ENCODE data around the gene FBN2. TPM values are rescaled to one million over a fixed set of nuclear protein-coding genes. Genes with fewer than 3 reads are reported as not detected.

FBN2 gene
- total RNA-seq, 1 donor from 2014 or later = 6.6 TPM

- H3K27me3 Mint-ChIP-seq = no peaks in the 10 kb centered on the region
- TF ChIP-seq, protein P1, sequence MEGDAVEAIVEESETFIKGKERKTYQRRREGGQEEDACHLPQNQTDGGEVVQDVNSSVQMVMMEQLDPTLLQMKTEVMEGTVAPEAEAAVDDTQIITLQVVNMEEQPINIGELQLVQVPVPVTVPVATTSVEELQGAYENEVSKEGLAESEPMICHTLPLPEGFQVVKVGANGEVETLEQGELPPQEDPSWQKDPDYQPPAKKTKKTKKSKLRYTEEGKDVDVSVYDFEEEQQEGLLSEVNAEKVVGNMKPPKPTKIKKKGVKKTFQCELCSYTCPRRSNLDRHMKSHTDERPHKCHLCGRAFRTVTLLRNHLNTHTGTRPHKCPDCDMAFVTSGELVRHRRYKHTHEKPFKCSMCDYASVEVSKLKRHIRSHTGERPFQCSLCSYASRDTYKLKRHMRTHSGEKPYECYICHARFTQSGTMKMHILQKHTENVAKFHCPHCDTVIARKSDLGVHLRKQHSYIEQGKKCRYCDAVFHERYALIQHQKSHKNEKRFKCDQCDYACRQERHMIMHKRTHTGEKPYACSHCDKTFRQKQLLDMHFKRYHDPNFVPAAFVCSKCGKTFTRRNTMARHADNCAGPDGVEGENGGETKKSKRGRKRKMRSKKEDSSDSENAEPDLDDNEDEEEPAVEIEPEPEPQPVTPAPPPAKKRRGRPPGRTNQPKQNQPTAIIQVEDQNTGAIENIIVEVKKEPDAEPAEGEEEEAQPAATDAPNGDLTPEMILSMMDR (IDR thresholded peaks at IDR 0.05; ENCODE audit: unreplicated experiment) = no peak
- DNase-seq (ENCODE audit: low spot score, unreplicated experiment) = no peak
Measured at GRCh38 chr5:128317481-128317880, 220.6 kb downstream of the FBN2 start.

DNA sequence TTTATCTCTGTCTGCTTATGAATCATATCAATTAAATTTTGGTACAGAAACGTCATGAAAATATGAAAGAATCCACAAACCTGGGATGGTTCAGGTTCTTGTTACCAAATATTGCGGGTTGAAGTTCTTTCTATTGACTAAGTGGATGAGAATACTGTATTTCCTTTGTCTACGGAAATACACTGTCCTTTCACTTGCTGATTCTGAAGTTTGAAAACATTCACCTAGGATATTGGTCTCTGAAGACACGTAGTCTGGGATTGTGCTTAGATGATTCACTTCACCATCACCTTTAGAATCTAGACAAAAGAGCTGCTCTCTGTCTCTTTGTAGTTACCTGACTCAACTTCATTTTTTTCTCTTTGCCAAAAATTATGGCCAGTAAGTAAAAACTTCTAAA lies 222.4 kb downstream of the FBN2 start:
- Mint-ChIP-seq H3K4me3 (ENCODE audit: low read depth) (no peak overlapping the region), H3K9me3 (ENCODE audit: low read depth) (no peaks in the 10 kb centered on the region), H3K27me3 (no peaks in the 10 kb centered on the region), H3K4me1 (ENCODE audit: low read depth) (peaks cover 4% of the 10 kb centered on the region), H3K27ac (no peak overlapping the region), H3K36me3 (ENCODE audit: insufficient read depth) (no peaks in the 10 kb centered on the region)
- no peak for DNase-seq (ENCODE audit: low spot score, unreplicated experiment)
- TF ChIP-seq, protein P1 (IDR thresholded peaks at IDR 0.05; ENCODE audit: unreplicated experiment) = no peak

More at GRCh38 chr5:128317481-128317880, 220.6 kb downstream of the FBN2 start:
- peak overlapping the region; percentile 11 for H3K27ac Mint-ChIP-seq
- peaks cover 5% of the 10 kb centered on the region for H3K9me3 Mint-ChIP-seq (ENCODE audit: low read depth)
- H3K4me1 Mint-ChIP-seq (ENCODE audit: low read depth) = peaks cover 4% of the 10 kb centered on the region
- H3K36me3 Mint-ChIP-seq (ENCODE audit: insufficient read depth) = peaks cover 2% of the 10 kb centered on the region
- H3K4me3 Mint-ChIP-seq (ENCODE audit: low read depth) = no peak overlapping the region

GRCh38 chr5:128305341-128305740 lies 232.7 kb downstream of the FBN2 start:
- no peak for DNase-seq (ENCODE audit: low spot score, unreplicated experiment)
- TF ChIP-seq, protein P1 (IDR thresholded peaks at IDR 0.05; ENCODE audit: unreplicated experiment) = no peak
- no peak overlapping the region for H3K27ac Mint-ChIP-seq
- H3K4me3 Mint-ChIP-seq (ENCODE audit: low read depth) = no peak overlapping the region
- no peaks in the 10 kb centered on the region for H3K36me3 Mint-ChIP-seq (ENCODE audit: insufficient read depth)
- no peaks in the 10 kb centered on the region for H3K4me1 Mint-ChIP-seq (ENCODE audit: low read depth)
- no peaks in the 10 kb centered on the region for H3K27me3 Mint-ChIP-seq
- H3K9me3 Mint-ChIP-seq (ENCODE audit: low read depth) = no peaks in the 10 kb centered on the region

DNA sequence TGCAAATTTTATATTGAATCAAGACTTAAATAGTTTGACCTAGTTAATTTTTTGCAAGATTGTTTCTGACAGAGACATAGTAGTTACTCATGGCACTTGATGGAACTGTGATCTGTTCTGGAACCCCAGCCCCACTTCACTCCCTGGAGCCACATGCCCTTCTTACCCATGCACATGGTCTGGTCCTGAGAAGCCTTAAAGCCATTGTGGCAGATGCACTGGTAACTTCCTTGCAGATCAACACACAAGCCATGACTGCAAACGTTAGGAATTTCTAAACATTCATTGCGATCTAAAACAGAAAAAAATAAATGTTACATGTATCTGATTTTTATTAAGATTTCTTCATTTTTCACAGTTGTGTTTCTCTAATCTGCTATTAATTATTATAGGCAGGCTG lies 233.3 kb downstream of the FBN2 start:
- no peaks in the 10 kb centered on the region for H3K27me3 Mint-ChIP-seq
- no peaks in the 10 kb centered on the region for H3K9me3 Mint-ChIP-seq (ENCODE audit: low read depth)
- H3K4me3 Mint-ChIP-seq (ENCODE audit: low read depth) = no peak overlapping the region
- no peaks in the 10 kb centered on the region for H3K36me3 Mint-ChIP-seq (ENCODE audit: insufficient read depth)
- TF ChIP-seq, protein P1 (IDR thresholded peaks at IDR 0.05; ENCODE audit: unreplicated experiment) = no peak
- H3K27ac Mint-ChIP-seq = no peak overlapping the region
- H3K4me1 Mint-ChIP-seq (ENCODE audit: low read depth) = no peaks in the 10 kb centered on the region
- DNase-seq (ENCODE audit: low spot score, unreplicated experiment) = no peak

DNA sequence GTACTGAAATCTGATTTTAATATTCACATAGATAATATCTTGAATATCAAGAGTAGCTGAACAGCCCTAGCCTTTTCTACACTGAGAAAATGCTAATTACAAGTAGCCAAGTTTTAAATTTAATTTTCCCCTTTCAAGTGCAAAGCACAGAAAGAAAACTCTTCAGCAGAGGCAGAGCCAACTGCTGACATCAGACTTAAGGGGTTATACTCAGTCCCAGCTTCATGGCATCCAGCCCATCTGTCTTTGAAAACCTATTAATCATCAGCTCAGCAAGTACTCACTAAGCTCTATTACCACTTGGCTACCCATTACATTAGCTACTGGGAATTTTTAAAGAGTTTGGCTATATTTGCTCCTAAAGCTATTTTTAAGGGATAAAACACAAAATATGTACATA lies 234.0 kb downstream of the FBN2 start:
- Mint-ChIP-seq H3K9me3 (ENCODE audit: low read depth) (no peaks in the 10 kb centered on the region), H3K27me3 (no peaks in the 10 kb centered on the region), H3K36me3 (ENCODE audit: insufficient read depth) (peaks cover 2% of the 10 kb centered on the region), H3K4me3 (ENCODE audit: low read depth) (no peak overlapping the region), H3K4me1 (ENCODE audit: low read depth) (no peaks in the 10 kb centered on the region), H3K27ac (no peak overlapping the region)
- no peak for DNase-seq (ENCODE audit: low spot score, unreplicated experiment)
- TF ChIP-seq, protein P1 (IDR thresholded peaks at IDR 0.05; ENCODE audit: unreplicated experiment) = no peak
